H1 (cell line): Measurements from ENCODE around the gene RGS9. TPM values are rescaled to one million over a fixed set of nuclear protein-coding genes. Genes with fewer than 3 reads are reported as not detected.

Experiments
- ATF3 ChIP-seq: IDR thresholded peaks from 2 replicates; pipeline ENCODE4 v1.6.1; 2011; ENCODE audit warnings: low read depth, mild to moderate bottlenecking, low read length; ENCODE audit not compliant: insufficient read depth
- BCL11A ChIP-seq, 2 experiments: IDR thresholded peaks; one replicate each; pipeline ENCODE4 v1.6.1; 2011; ENCODE audit warnings: low read depth in 2 of 2, low read length in 2 of 2, mild to moderate bottlenecking in 2 of 2
- MAFK ChIP-seq: IDR thresholded peaks from 2 replicates; pipeline ENCODE4 v1.6.1; 2012; ENCODE audit warnings: low read depth, mild to moderate bottlenecking, improper control_type of control experiment, low read length
- RNF2 ChIP-seq: fragments of 200-900, 300-1000 bp; sonication (generic); IDR thresholded peaks from 2 replicates; pipeline ENCODE4 v1.7.1; 2016; ENCODE audit warnings: borderline replicate concordance, low read depth, mild to moderate bottlenecking, antibody characterized with exemption, low read length; ENCODE audit not compliant: poor library complexity, severe bottlenecking; ENCODE audit errors: missing control alignments
- SIX5 ChIP-seq: IDR thresholded peaks from 2 replicates; pipeline ENCODE4 v1.6.1; 2011; ENCODE audit warnings: mild to moderate bottlenecking, low read depth, low read length
- SP4 ChIP-seq: IDR thresholded peaks from 2 replicates; pipeline ENCODE4 v1.6.1; 2012; ENCODE audit warnings: low read length, inconsistent platforms
- TCF12 ChIP-seq: IDR thresholded peaks from 2 replicates; pipeline ENCODE4 v1.6.1; 2011; ENCODE audit warnings: low read depth, mild to moderate bottlenecking, low read length
- ZNF274 ChIP-seq: IDR thresholded peaks from 2 replicates; pipeline ENCODE4 v1.7.0; 2012; ENCODE audit warnings: low read length, borderline replicate concordance; ENCODE audit errors: extremely low read depth
- polyA plus RNA-seq, 7 experiments: library from polyadenylated mRNA; depleted of rRNA in 3 of 7; stranded (reverse) in 5 of 7; unstranded in 2 of 7; fragments of >200 nt in 5 of 7; fragments of 200-250 nt in 2 of 7; gene quantifications; 1 replicate in 5 of 7; 2 replicates in 1 of 7; 4 replicates in 1 of 7; pipeline versions ENCODE4 v1.2.1 to v1.2.3, GENCODE V29; 2011 to 2013; ENCODE audit warnings: missing spikeins in 2 of 7, mixed read lengths in 2 of 7
- total RNA-seq: library from RNA; stranded (reverse); fragmentation: NEBNext Ultra II Directional; extraction: Animal tissue kit (Norgen Biotek cat#: 25700); gene quantifications from 2 replicates; pipeline ENCODE4 v1.2.1, GENCODE V29; 2021

Gene RGS9
- total and polyA plus RNA-seq, 2 of the 8 experiments (the other 6 are each of a cell fraction or from before 2014, with no cell fraction given): 8.9 to 20.5 TPM

DNA sequence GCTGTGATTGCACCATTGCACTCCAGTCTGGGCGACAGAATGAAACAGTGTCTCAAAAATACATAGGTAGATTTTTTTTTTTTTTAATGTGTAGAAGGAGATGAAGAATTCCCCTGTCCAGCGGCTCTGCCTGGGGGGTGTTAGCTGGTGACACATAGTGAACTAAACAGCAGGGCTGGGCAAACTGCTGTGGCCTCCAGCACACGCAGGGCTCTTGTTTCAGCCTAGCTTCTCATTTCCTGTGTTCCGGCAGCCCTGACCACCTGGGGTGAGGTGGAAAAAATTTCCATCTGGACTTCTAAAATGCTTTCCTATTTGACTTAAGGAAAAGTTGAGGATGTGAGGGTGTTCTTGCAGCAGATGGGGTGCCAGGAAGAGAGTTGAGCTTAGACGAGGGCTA is 33.3 kb upstream of the RGS9 start (continued):
- TF ChIP-seq BCL11A (IDR thresholded peaks at IDR 0.05; ENCODE audit: low read depth in 2 of 2, low read length in 2 of 2): no peak
- TF ChIP-seq ZNF274: no peak
- TF ChIP-seq SIX5: no peak
- TF ChIP-seq MAFK: no peak
- no peak for TF ChIP-seq SP4
- no peak for TF ChIP-seq TCF12
- no peak for TF ChIP-seq RNF2
- TF ChIP-seq ATF3: no peak
